ENCODE measurements around the gene GPN3. TPM values are rescaled to one million over a fixed set of nuclear protein-coding genes. Genes with fewer than 3 reads are reported as not detected.

GPN3 gene
- 10 to 100 TPM in 3 of 5 donors, 1 to 10 TPM in 2; 6.3 to 19.1 (median 13.4) TPM for total RNA-seq
- total RNA-seq (2013): 13.1 TPM
- 5.5 to 78.8 (median 12.9) reads per million in 29 experiments for total RNA-seq

GRCh38 chr12:110468214-110469048 is at the start of gene GPN3, which contains the start of gene FAM216A:
Gene GPN3 (minus strand): TSS chr12:110468257. CDS start chr12:110468203, 54 bp downstream.
Gene FAM216A (plus strand): TSS chr12:110468845. CDS start chr12:110468876, 31 bp downstream.
- Histone ChIP-seq H3K4me3 (ENCODE audit: control insufficient read depth in 1 of 2, extremely low read depth in 1 of 2, low read length in 1 of 2) (peak within 1 kb of the TSS; percentile 84 to 91), H3K27ac (ENCODE audit: low read length) (peak within 1 kb of the TSS; percentile 81), H3K9me3 (no peaks in the 10 kb centered on the region), H3K36me3 (ENCODE audit: control insufficient read depth in 2 of 2, extremely low read depth in 1 of 2, insufficient read depth in 1 of 2, low read length in 1 of 2) (peaks cover 0 to 15% of the 10 kb centered on the region in 2 donors), H3K4me1 (ENCODE audit: control insufficient read depth in 1 of 2, extremely low read depth in 1 of 2, insufficient read depth in 2 of 2, low read length in 2 of 2) (peaks cover 10 to 26% of the 10 kb centered on the region in 2 experiments), H3K27me3 (replicated peaks in 1 of 2; ENCODE audit: control insufficient read depth in 2 of 2, extremely low read depth in 1 of 2, insufficient read depth in 2 of 2, low read length in 1 of 2) (no peaks in the 10 kb centered on the region)
- H3K4me1 Mint-ChIP-seq: peaks cover 30 to 44% (median 41%) of the 10 kb centered on the region in 3 donors
- ChIA-PET POLR2A (interaction anchor here (0.6 to 2.6 kb wide), 3 partner anchors 18 to 273 kb away, joined by 4 to 9 read pairs (median 4); partner anchors contain the start of gene ARPC3 (in 1 of the 2)), CTCF (interaction anchor here (0.6 to 5.5 kb wide), 21 partner anchors 14 to 624 kb away, joined by 3 to 49 read pairs (median 4); partner anchors contain the start of genes ARPC3 (in 1 of the 2), RAD9B (in 1 of the 2) and VPS29 (in 1 of the 2))
- no peaks in the 10 kb centered on the region for H3K27me3 Mint-ChIP-seq
- ATAC-seq (replicated peaks in 1 of 4) (peak; percentile 84 to 90 (median 86)), DNase-seq (peak; percentile 90 to 97 (median 93))
- peak within 1 kb of the TSS; percentile 90 to 93 for H3K27ac Mint-ChIP-seq
- peaks cover 5% of the 10 kb centered on the region for H3K36me3 Mint-ChIP-seq
- H3K9me3 Mint-ChIP-seq: no peaks in the 10 kb centered on the region
- under 1% methylated on average over 64 of the region's 78 CpGs for WGBS (ENCODE audit: insufficient coverage)
- H3K4me3 Mint-ChIP-seq: peak within 1 kb of the TSS; percentile 81 to 97 (median 97)

GRCh38 chr12:110516995-110517394 is 48.9 kb upstream of the GPN3 start:
- no peak overlapping the region for H3K27ac Mint-ChIP-seq
- Histone ChIP-seq H3K9me3 (no peaks in the 10 kb centered on the region), H3K4me1 (ENCODE audit: control insufficient read depth in 1 of 2, extremely low read depth in 1 of 2, insufficient read depth in 2 of 2, low read length in 2 of 2) (no peaks in the 10 kb centered on the region), H3K4me3 (ENCODE audit: control insufficient read depth in 1 of 2, extremely low read depth in 1 of 2, low read length in 1 of 2) (no peak overlapping the region), H3K27ac (ENCODE audit: low read length) (no peak overlapping the region), H3K36me3 (ENCODE audit: control insufficient read depth in 2 of 2, extremely low read depth in 1 of 2, insufficient read depth in 1 of 2, low read length in 1 of 2) (no peaks in the 10 kb centered on the region), H3K27me3 (replicated peaks in 1 of 2; ENCODE audit: control insufficient read depth in 2 of 2, extremely low read depth in 1 of 2, insufficient read depth in 2 of 2, low read length in 1 of 2) (no peaks in the 10 kb centered on the region)
- no peak overlapping the region for H3K4me3 Mint-ChIP-seq
- no peaks in the 10 kb centered on the region for H3K9me3 Mint-ChIP-seq
- H3K36me3 Mint-ChIP-seq: no peaks in the 10 kb centered on the region
- ATAC-seq (replicated peaks in 1 of 4) (no peak), DNase-seq (no peak)
- H3K27me3 Mint-ChIP-seq: peaks cover 0 to 2% of the 10 kb centered on the region in 2 donors
- WGBS (ENCODE audit: insufficient coverage): no CpG with 5 or more reads among the region's 3 CpGs
- ChIA-PET CTCF (interaction anchor here in 1 of 2 donors (0.6 kb wide), 2 partner anchors 91 to 100 kb away, joined by 3 to 4 read pairs; no protein-coding TSS in a partner anchor), POLR2A (no interaction called here)
- H3K4me1 Mint-ChIP-seq: peaks cover 0 to 6% (median 4%) of the 10 kb centered on the region in 3 donors

GRCh38 chr12:110514363-110514762 is 46.3 kb upstream of the GPN3 start:
- H3K4me1 Mint-ChIP-seq: peaks cover 0 to 3% (median 0%) of the 10 kb centered on the region in 3 donors
- H3K27me3 Mint-ChIP-seq: peaks cover 0 to 2% of the 10 kb centered on the region in 2 donors
- no peaks in the 10 kb centered on the region for H3K9me3 ChIP-seq
- H3K36me3 ChIP-seq (ENCODE audit: control insufficient read depth in 2 of 2, extremely low read depth in 1 of 2, insufficient read depth in 1 of 2, low read length in 1 of 2): no peaks in the 10 kb centered on the region
- no CpG with 5 or more reads among the region's 1 CpG for WGBS (ENCODE audit: insufficient coverage)
- no peaks in the 10 kb centered on the region for H3K4me1 ChIP-seq (ENCODE audit: control insufficient read depth in 1 of 2, extremely low read depth in 1 of 2, insufficient read depth in 2 of 2, low read length in 2 of 2)
- no peak overlapping the region for H3K4me3 Mint-ChIP-seq
- ATAC-seq (replicated peaks in 1 of 4) (no peak), DNase-seq (no peak)
- no peak overlapping the region for H3K4me3 ChIP-seq (ENCODE audit: control insufficient read depth in 1 of 2, extremely low read depth in 1 of 2, low read length in 1 of 2)
- no peak overlapping the region for H3K27ac ChIP-seq (ENCODE audit: low read length)
- H3K36me3 Mint-ChIP-seq: no peaks in the 10 kb centered on the region
- H3K9me3 Mint-ChIP-seq: no peaks in the 10 kb centered on the region
- ChIA-PET POLR2A (interaction anchor here (0.6 kb wide), 2 partner anchors 26 to 942 kb away, joined by 3 to 6 read pairs; no protein-coding TSS in a partner anchor), CTCF (interaction anchor here (0.6 to 3.3 kb wide), 4 partner anchors 32 to 382 kb away, joined by 3 to 29 read pairs (median 4); no protein-coding TSS in a partner anchor)
- no peak overlapping the region for H3K27ac Mint-ChIP-seq
- no peaks in the 10 kb centered on the region for H3K27me3 ChIP-seq (replicated peaks in 1 of 2; ENCODE audit: control insufficient read depth in 2 of 2, extremely low read depth in 1 of 2, insufficient read depth in 2 of 2, low read length in 1 of 2)

GRCh38 chr12:110513842-110514241 is 45.8 kb upstream of the GPN3 start:
- H3K9me3 ChIP-seq: no peaks in the 10 kb centered on the region
- H3K27me3 Mint-ChIP-seq: peaks cover 0 to 2% of the 10 kb centered on the region in 2 donors
- H3K4me3 Mint-ChIP-seq: no peak overlapping the region
- ChIA-PET CTCF (interaction anchor here (0.6 to 3.3 kb wide), 9 partner anchors 12 to 382 kb away, joined by 3 to 29 read pairs (median 4); partner anchors contain the start of genes RAD9B (in 1 of the 2) and VPS29 (in 1 of the 2)), POLR2A (interaction anchor here in 1 of 2 donors (0.6 kb wide), 1 partner anchor 941 kb away, joined by 3 read pairs; no protein-coding TSS in a partner anchor)
- 100% methylated on average over 2 of the region's 6 CpGs for WGBS (ENCODE audit: insufficient coverage)
- peaks cover 0 to 3% (median 0%) of the 10 kb centered on the region in 3 donors for H3K4me1 Mint-ChIP-seq
- H3K27me3 ChIP-seq (replicated peaks in 1 of 2; ENCODE audit: control insufficient read depth in 2 of 2, extremely low read depth in 1 of 2, insufficient read depth in 2 of 2, low read length in 1 of 2): no peaks in the 10 kb centered on the region
- ATAC-seq (replicated peaks in 1 of 4) (no peak), DNase-seq (no peak)
- no peaks in the 10 kb centered on the region for H3K9me3 Mint-ChIP-seq
- H3K36me3 ChIP-seq (ENCODE audit: control insufficient read depth in 2 of 2, extremely low read depth in 1 of 2, insufficient read depth in 1 of 2, low read length in 1 of 2): no peaks in the 10 kb centered on the region
- H3K4me3 ChIP-seq (ENCODE audit: control insufficient read depth in 1 of 2, extremely low read depth in 1 of 2, low read length in 1 of 2): no peak overlapping the region
- H3K36me3 Mint-ChIP-seq: no peaks in the 10 kb centered on the region
- H3K4me1 ChIP-seq (ENCODE audit: control insufficient read depth in 1 of 2, extremely low read depth in 1 of 2, insufficient read depth in 2 of 2, low read length in 2 of 2): no peaks in the 10 kb centered on the region
- H3K27ac ChIP-seq (ENCODE audit: low read length): no peak overlapping the region
- H3K27ac Mint-ChIP-seq: peak overlapping the region in 1 of 2 donors; percentile 61

GRCh38 chr12:110508071-110508586 is 40.1 kb upstream of the GPN3 start:
- no peaks in the 10 kb centered on the region for H3K9me3 Mint-ChIP-seq
- no peak overlapping the region for H3K27ac Mint-ChIP-seq
- H3K27me3 ChIP-seq (replicated peaks in 1 of 2; ENCODE audit: control insufficient read depth in 2 of 2, extremely low read depth in 1 of 2, insufficient read depth in 2 of 2, low read length in 1 of 2): no peaks in the 10 kb centered on the region
- peaks cover 0 to 2% (median 2%) of the 10 kb centered on the region in 3 donors for H3K4me1 Mint-ChIP-seq
- H3K36me3 Mint-ChIP-seq: no peaks in the 10 kb centered on the region
- POLR2A ChIA-PET: interaction anchor here (0.5 to 0.6 kb wide), 2 partner anchors 55 to 1873 kb away, joined by 3 to 9 read pairs; no protein-coding TSS in a partner anchor
- H3K36me3 ChIP-seq (ENCODE audit: control insufficient read depth in 2 of 2, extremely low read depth in 1 of 2, insufficient read depth in 1 of 2, low read length in 1 of 2): no peaks in the 10 kb centered on the region
- no peaks in the 10 kb centered on the region for H3K27me3 Mint-ChIP-seq
- no peaks in the 10 kb centered on the region for H3K9me3 ChIP-seq
- H3K27ac ChIP-seq (ENCODE audit: low read length): no peak overlapping the region
- no CpG with 5 or more reads among the region's 4 CpGs for WGBS (ENCODE audit: insufficient coverage)
- ATAC-seq (replicated peaks in 1 of 4): no peak
- no peak for DNase-seq
- H3K4me3 ChIP-seq (ENCODE audit: control insufficient read depth in 1 of 2, extremely low read depth in 1 of 2, low read length in 1 of 2): no peak overlapping the region
- H3K4me3 Mint-ChIP-seq: no peak overlapping the region
- CTCF ChIA-PET: interaction anchor here (0.6 to 0.8 kb wide), 2 partner anchors 93 to 1529 kb away, joined by 3 to 4 read pairs; no protein-coding TSS in a partner anchor
- no peaks in the 10 kb centered on the region for H3K4me1 ChIP-seq (ENCODE audit: control insufficient read depth in 1 of 2, extremely low read depth in 1 of 2, insufficient read depth in 2 of 2, low read length in 2 of 2)

GRCh38 chr12:110505332-110505731 is 37.3 kb upstream of the GPN3 start:
- Histone ChIP-seq H3K27ac (ENCODE audit: low read length) (no peak overlapping the region), H3K4me3 (ENCODE audit: control insufficient read depth in 1 of 2, extremely low read depth in 1 of 2, low read length in 1 of 2) (no peak overlapping the region), H3K9me3 (no peaks in the 10 kb centered on the region), H3K36me3 (ENCODE audit: control insufficient read depth in 2 of 2, extremely low read depth in 1 of 2, insufficient read depth in 1 of 2, low read length in 1 of 2) (no peaks in the 10 kb centered on the region), H3K27me3 (replicated peaks in 1 of 2; ENCODE audit: control insufficient read depth in 2 of 2, extremely low read depth in 1 of 2, insufficient read depth in 2 of 2, low read length in 1 of 2) (no peaks in the 10 kb centered on the region), H3K4me1 (ENCODE audit: control insufficient read depth in 1 of 2, extremely low read depth in 1 of 2, insufficient read depth in 2 of 2, low read length in 2 of 2) (peaks cover 8 to 20% of the 10 kb centered on the region in 2 experiments)
- H3K27me3 Mint-ChIP-seq: no peaks in the 10 kb centered on the region
- no peak for DNase-seq
- POLR2A ChIA-PET: interaction anchor here (0.6 kb wide), 2 partner anchors 70 to 264 kb away, joined by 3 to 5 read pairs; no protein-coding TSS in a partner anchor
- H3K36me3 Mint-ChIP-seq: peaks cover 7% of the 10 kb centered on the region
- WGBS (ENCODE audit: insufficient coverage): 100% methylated on average over 1 of the region's 3 CpGs
- CTCF ChIA-PET: interaction anchor here in 1 of 2 donors (0.5 kb wide), 2 partner anchors 67 to 72 kb away, joined by 3 to 5 read pairs; no protein-coding TSS in a partner anchor
- no peak overlapping the region for H3K4me3 Mint-ChIP-seq
- no peak overlapping the region for H3K27ac Mint-ChIP-seq
- no peak for ATAC-seq (replicated peaks in 1 of 4)
- H3K4me1 Mint-ChIP-seq: peaks cover 21 to 24% (median 23%) of the 10 kb centered on the region in 3 donors
- H3K9me3 Mint-ChIP-seq: no peaks in the 10 kb centered on the region

Data from T-cell (primary cell).